Endothelial cell of umbilical vein (primary cell): ENCODE data around the gene TAGLN. TPM values are rescaled to one million over a fixed set of nuclear protein-coding genes. Genes with fewer than 3 reads are reported as not detected.

ENCODE experiments used
- BruUV-seq: library from RNA; stranded (reverse); fragments of 400-500 nt; replicated peaks from 2 replicates; lab custom pipeline; 2021; lab: Mats Ljungman, UMichigan
- CTCF ChIA-PET: fragments of 300-600, 350-600 bp; sonication (Branson Sonifier 250); formaldehyde crosslinking; loops from one replicate; lab custom pipeline; 2021; ENCODE audit warnings: antibody characterized with exemption, inconsistent platforms; lab: Charles Lee
- POLR2A ChIA-PET: fragments of 300-600, 350-600 bp; sonication (Branson Sonifier 250); formaldehyde crosslinking; loops from one replicate; lab custom pipeline; 2021; ENCODE audit warnings: antibody characterized with exemption, inconsistent platforms; lab: Charles Lee
- DNase-seq: peaks from one replicate; pipeline ENCODE4 v3.0.0-alpha.2; 2011; ENCODE audit warnings: low read depth, low spot score
- FAIRE-seq: peaks from 2 replicates; lab custom pipeline; 2011; peaks lifted over from hg19 to GRCh38; lab: Jason Lieb, UNC
- H2AFZ ChIP-seq: 2 replicates; pipeline ENCODE4 v1.6.0; 2012; ENCODE audit warnings: low read depth, low read length, control low read depth, inconsistent platforms
- H3K27ac ChIP-seq: 2 replicates; pipeline ENCODE4 v1.5.1; 2011; ENCODE audit warnings: low read depth, mild to moderate bottlenecking, control low read depth, low read length, moderate library complexity; ENCODE audit not compliant: insufficient read depth
- H3K27me3 ChIP-seq, 2 experiments: 2 replicates each; pipeline versions ENCODE4 v1.6.0 to v1.6.1; 2011; ENCODE audit warnings: low read length in 2 of 2, mixed read lengths in 1 of 2; ENCODE audit not compliant: control insufficient read depth in 2 of 2, insufficient read depth in 2 of 2
- H3K36me3 ChIP-seq, 2 experiments: 2 replicates in 1 of 2; 3 replicates in 1 of 2; pipeline ENCODE4 v1.5.1; 2011; ENCODE audit warnings: low read length in 2 of 2, mild to moderate bottlenecking in 1 of 2, moderate library complexity in 1 of 2; ENCODE audit not compliant: control insufficient read depth in 2 of 2, insufficient read depth in 2 of 2; ENCODE audit errors: extremely low read depth in 1 of 2
- H3K4me1 ChIP-seq: 3 replicates; pipeline ENCODE4 v1.5.1; 2011; ENCODE audit warnings: mild to moderate bottlenecking, low read length; ENCODE audit not compliant: control insufficient read depth, insufficient read depth; ENCODE audit errors: extremely low read depth
- H3K4me2 ChIP-seq: 2 replicates; pipeline ENCODE4 v1.6.1; 2011; ENCODE audit warnings: low read length, control low read depth, mixed read lengths; ENCODE audit not compliant: insufficient read depth
- H3K4me3 ChIP-seq, 3 experiments: fragments of 200-600 bp in 1 of 3; sonication (generic), shearing (Covaris generic) in 1 of 3; replicated peaks in 1 of 3; 2 replicates each; pipeline ENCODE4 v1.5.1; 2011 to 2016; ENCODE audit warnings: control low read depth in 3 of 3, low read length in 3 of 3, mild to moderate bottlenecking in 2 of 3, inconsistent platforms in 1 of 3, low read depth in 1 of 3, moderate library complexity in 1 of 3; ENCODE audit not compliant: insufficient read depth in 1 of 3
- H3K79me2 ChIP-seq: 2 replicates; pipeline ENCODE4 v1.6.0; 2012; ENCODE audit warnings: low read length, inconsistent platforms; ENCODE audit not compliant: control insufficient read depth, insufficient read depth
- H3K9ac ChIP-seq: replicated peaks from 2 replicates; pipeline ENCODE3; 2011; ENCODE audit warnings: low read length, control low read depth; ENCODE audit not compliant: insufficient read depth; ENCODE audit errors: extremely low read depth
- H3K9me1 ChIP-seq: replicated peaks from 3 replicates; pipeline ENCODE4 v1.6.0; 2011; ENCODE audit warnings: mild to moderate bottlenecking, low read length; ENCODE audit not compliant: control insufficient read depth, insufficient read depth; ENCODE audit errors: extremely low read depth
- H3K9me3 ChIP-seq: replicated peaks from 2 replicates; pipeline ENCODE4 v1.5.1; 2012; ENCODE audit warnings: low read length, inconsistent platforms; ENCODE audit not compliant: control insufficient read depth, insufficient read depth
- H4K20me1 ChIP-seq: replicated peaks from 2 replicates; pipeline ENCODE3; 2011; ENCODE audit warnings: mild to moderate bottlenecking, low read length; ENCODE audit not compliant: control insufficient read depth, insufficient read depth; ENCODE audit errors: extremely low read depth
- EZH2 ChIP-seq: IDR thresholded peaks from 2 replicates; pipeline ENCODE4 v1.6.1; 2012; ENCODE audit warnings: borderline replicate concordance, low read depth, mild to moderate bottlenecking, moderate library complexity, low read length, inconsistent platforms; ENCODE audit not compliant: severe bottlenecking
- FOS ChIP-seq: IDR thresholded peaks from 2 replicates; pipeline ENCODE4 v1.6.1; 2011; ENCODE audit warnings: mild to moderate bottlenecking, low read length, moderate library complexity, borderline replicate concordance; ENCODE audit not compliant: insufficient read depth
- GATA2 ChIP-seq: IDR thresholded peaks from 2 replicates; pipeline ENCODE4 v1.7.0; 2011; ENCODE audit warnings: low read depth, mild to moderate bottlenecking, moderate library complexity, mixed read lengths, low read length; ENCODE audit not compliant: insufficient read length, insufficient read depth
- JUN ChIP-seq: IDR thresholded peaks from 2 replicates; pipeline ENCODE4 v1.6.1; 2011; ENCODE audit warnings: borderline replicate concordance, low read depth; ENCODE audit not compliant: insufficient read length, insufficient read depth
- MAX ChIP-seq: IDR thresholded peaks from 2 replicates; pipeline ENCODE4 v1.6.1; 2011; ENCODE audit not compliant: insufficient read depth, insufficient read length
- MYC ChIP-seq: IDR thresholded peaks from one replicate; pipeline ENCODE4 v1.6.1; 2011; ENCODE audit warnings: mild to moderate bottlenecking, low read depth, low read length
- POLR2A ChIP-seq: IDR thresholded peaks from 2 replicates; pipeline ENCODE4 v1.6.1; 2012; ENCODE audit warnings: low read depth, mild to moderate bottlenecking, control low read depth, low read length
- POLR2AphosphoS5 ChIP-seq: IDR thresholded peaks from 2 replicates; pipeline ENCODE4 v1.6.1; 2012; ENCODE audit warnings: low read depth, mild to moderate bottlenecking, control low read depth, low read length, moderate library complexity; ENCODE audit not compliant: insufficient read depth
- dilution Hi-C: fragments of 300-500 bp; cut with MboI; formaldehyde crosslinking; loops from one replicate; pipeline ENCODE4 v1.15.0; 2019; ENCODE audit warnings: low sequenced_read_pairs; ENCODE audit not compliant: extremely low pct_ligation_motif_present
- intact Hi-C: fragments of 100-400 bp; cut with micrococcal nuclease; formaldehyde crosslinking; loops from one replicate; pipeline ENCODE4 v1.10.0; 2022
- polyA plus RNA-seq, 4 experiments: library from polyadenylated mRNA; depleted of rRNA in 3 of 4; stranded (reverse) in 3 of 4; unstranded in 1 of 4; fragments of >200 nt; gene quantifications; 2 replicates each; pipeline versions ENCODE4 v1.2.1 to v1.2.3, GENCODE V29; 2011 to 2012; ENCODE audit warnings: missing spikeins in 1 of 4
- total RNA-seq: library from RNA; stranded (reverse); gene quantifications from 2 replicates; pipeline ENCODE4 v1.2.3, GENCODE V29; 2021
- TF ChIP-seq, protein P1 (sequence below), 2 donors: IDR thresholded peaks; 1 replicate in 1 of 2; 2 replicates in 1 of 2; pipeline ENCODE4 v1.5.1; 2011; ENCODE audit warnings: low read length in 2 of 2, mild to moderate bottlenecking in 2 of 2, moderate library complexity in 2 of 2, control low read depth in 1 of 2, inconsistent platforms in 1 of 2, low read depth in 1 of 2; ENCODE audit not compliant: insufficient read depth in 1 of 2; ENCODE audit errors: extremely low read depth in 1 of 2

TAGLN gene
- total and polyA plus RNA-seq, 2 donors (not counting 3 experiments of a cell fraction or from before 2014, with no cell fraction given) = 20.8 to 113 TPM

DNA sequence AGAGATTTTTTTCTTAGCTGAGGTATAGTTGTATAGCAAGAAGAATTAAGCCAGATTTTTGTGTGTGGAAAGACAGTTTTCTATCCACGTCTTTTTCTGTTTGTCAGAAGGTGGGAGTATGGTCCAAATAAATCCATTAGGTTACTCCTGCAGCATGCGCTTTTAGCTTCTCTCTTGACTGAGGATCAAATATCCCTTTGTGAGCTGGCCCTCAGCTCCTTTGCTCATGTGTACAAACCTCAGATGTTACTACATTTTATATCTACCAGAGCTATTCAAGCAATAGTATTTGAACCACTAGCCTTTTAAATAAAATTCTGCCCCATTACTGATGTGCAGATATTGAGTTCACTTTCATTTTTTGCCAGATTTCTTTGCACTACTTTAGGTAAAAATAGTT lies 29.4 kb upstream of the TAGLN start:
- no peaks in the 10 kb centered on the region for H4K20me1 ChIP-seq
- H3K27me3 ChIP-seq = no peaks in the 10 kb centered on the region
- ChIA-PET CTCF (interaction anchor here (1.0 to 1.7 kb wide), 4 partner anchors 9 to 12 kb away, joined by 3 to 7 read pairs (median 4); partner anchors contain the start of gene SIDT2), POLR2A (interaction anchor here (0.6 kb wide), 1 partner anchor 25 kb away, joined by 3 read pairs; no protein-coding TSS in a partner anchor)
- BruUV-seq = no TSS peak
- H2AFZ ChIP-seq = no peak overlapping the region
- H3K9ac ChIP-seq = no peak overlapping the region
- peaks cover 14% of the 10 kb centered on the region for H3K4me1 ChIP-seq
- H3K4me2 ChIP-seq = no peak overlapping the region
- peaks cover 12 to 23% of the 10 kb centered on the region in 2 experiments for H3K36me3 ChIP-seq
- no peak for DNase-seq
- intact Hi-C loops = no loop called here
- H3K9me3 ChIP-seq = no peaks in the 10 kb centered on the region
- dilution Hi-C loops = no loop called here
- no peak for FAIRE-seq
- no peak overlapping the region for H3K27ac ChIP-seq
- no peak overlapping the region for H3K4me3 ChIP-seq
- TF ChIP-seq, protein P1, sequence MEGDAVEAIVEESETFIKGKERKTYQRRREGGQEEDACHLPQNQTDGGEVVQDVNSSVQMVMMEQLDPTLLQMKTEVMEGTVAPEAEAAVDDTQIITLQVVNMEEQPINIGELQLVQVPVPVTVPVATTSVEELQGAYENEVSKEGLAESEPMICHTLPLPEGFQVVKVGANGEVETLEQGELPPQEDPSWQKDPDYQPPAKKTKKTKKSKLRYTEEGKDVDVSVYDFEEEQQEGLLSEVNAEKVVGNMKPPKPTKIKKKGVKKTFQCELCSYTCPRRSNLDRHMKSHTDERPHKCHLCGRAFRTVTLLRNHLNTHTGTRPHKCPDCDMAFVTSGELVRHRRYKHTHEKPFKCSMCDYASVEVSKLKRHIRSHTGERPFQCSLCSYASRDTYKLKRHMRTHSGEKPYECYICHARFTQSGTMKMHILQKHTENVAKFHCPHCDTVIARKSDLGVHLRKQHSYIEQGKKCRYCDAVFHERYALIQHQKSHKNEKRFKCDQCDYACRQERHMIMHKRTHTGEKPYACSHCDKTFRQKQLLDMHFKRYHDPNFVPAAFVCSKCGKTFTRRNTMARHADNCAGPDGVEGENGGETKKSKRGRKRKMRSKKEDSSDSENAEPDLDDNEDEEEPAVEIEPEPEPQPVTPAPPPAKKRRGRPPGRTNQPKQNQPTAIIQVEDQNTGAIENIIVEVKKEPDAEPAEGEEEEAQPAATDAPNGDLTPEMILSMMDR (IDR thresholded peaks at IDR 0.05; ENCODE audit: extremely low read depth in 1 of 2, insufficient read depth in 1 of 2, low read depth in 1 of 2, low read length in 2 of 2) = no peak
- TF ChIP-seq MYC (no peak), POLR2A (no peak), MAX (no peak), EZH2 (no peak), JUN (no peak), POLR2AphosphoS5 (no peak), FOS (no peak), GATA2 (no peak)
- H3K79me2 ChIP-seq = peaks cover 2% of the 10 kb centered on the region
- no peaks in the 10 kb centered on the region for H3K9me1 ChIP-seq
